GM15510 (cell line): ENCODE measurements around the gene TMCO4.

Experiments
- POLR2A ChIP-seq: IDR thresholded peaks from 3 replicates; pipeline ENCODE4 v1.6.1; 2011; ENCODE audit warnings: borderline replicate concordance; ENCODE audit not compliant: insufficient read length; ENCODE audit errors: extremely low read depth

Gene TMCO4

DNA sequence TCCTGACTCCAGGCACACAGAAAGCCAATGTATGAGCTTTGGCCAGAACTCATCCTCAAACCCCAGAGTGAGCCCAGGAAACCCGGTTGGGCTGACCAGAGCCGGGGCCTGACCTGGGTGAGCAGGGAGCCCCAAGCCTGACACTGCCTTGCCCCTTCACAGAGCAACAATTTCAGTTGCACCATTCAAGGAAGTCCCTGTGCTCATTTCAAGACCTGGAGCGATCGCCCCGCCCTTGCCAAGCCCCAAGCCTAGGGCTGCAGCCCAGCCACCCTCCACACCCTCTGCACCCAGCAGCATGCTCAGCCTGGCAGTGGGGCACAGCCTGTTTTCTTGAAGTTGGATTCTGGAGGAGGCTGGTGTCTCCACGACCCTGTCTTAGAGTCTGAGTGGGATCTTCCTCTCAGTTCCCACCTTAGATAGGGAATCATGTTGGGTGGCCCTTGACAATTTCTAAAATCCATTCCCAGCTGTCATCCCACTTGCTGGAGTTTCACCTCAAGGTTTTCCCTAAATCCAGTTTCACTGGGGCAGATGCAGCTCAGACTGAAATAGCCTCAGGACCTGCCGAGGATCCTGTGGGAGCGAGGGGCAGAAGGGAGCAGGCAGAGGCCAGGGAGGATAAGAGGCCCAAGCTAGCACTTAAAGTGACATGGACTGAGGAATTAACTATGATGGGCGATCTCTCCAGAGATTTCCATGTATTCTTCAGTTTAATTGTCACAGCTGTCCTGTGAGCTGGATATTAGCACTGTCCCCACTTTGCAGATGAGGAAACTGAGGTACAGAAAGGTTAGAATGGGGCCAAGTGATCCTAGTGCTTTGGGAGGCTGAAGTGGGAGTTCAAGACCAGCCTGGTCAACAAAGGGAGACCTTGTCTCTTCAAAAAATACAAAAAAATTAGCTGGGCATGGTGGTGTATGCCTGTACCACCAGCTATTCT lies 153.1 kb downstream of the TMCO4 start:
- no peak for TF ChIP-seq POLR2A

DNA sequence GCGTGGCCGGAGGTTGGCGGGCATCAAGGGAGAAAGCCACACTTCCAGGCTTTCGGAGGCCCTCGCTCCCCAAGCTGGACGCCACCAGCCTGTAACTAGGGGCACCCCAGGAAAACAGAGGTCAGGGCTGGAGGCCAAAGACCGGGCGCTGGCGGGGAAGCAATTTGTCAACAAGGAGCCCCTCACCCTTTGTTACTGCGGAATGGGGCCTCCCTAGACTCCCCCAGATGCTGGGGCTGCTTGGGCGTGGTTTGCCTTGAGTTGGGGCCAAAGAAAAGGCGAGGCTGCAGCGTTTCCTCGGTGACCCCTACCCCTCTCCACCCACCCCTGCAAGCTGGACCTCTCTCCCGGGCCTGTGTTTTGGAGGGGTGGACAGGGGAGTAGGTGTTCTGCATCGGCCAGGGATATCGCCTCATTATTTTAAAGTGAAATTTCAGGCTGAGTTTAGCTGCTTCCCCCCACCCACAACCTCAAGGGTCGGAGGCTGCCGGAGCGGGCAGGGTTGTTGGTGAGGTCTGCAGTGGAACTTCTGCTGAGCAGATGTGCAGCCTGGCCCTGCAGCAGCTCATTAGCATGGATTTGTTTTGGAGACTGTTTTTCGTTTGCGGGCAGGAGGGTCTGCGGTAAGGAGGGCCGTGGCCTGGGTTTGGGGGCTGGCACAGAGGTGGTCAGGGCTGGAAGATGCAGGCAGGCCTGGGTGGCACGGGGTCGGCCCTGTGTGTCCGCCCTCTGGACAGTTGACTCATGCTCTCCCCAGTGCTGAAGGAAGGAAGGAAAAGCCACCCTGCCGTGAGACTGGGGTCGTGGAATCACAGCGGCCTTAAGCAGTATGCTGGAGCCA lies 154.1 kb downstream of the TMCO4 start:
- TF ChIP-seq POLR2A = no peak

DNA sequence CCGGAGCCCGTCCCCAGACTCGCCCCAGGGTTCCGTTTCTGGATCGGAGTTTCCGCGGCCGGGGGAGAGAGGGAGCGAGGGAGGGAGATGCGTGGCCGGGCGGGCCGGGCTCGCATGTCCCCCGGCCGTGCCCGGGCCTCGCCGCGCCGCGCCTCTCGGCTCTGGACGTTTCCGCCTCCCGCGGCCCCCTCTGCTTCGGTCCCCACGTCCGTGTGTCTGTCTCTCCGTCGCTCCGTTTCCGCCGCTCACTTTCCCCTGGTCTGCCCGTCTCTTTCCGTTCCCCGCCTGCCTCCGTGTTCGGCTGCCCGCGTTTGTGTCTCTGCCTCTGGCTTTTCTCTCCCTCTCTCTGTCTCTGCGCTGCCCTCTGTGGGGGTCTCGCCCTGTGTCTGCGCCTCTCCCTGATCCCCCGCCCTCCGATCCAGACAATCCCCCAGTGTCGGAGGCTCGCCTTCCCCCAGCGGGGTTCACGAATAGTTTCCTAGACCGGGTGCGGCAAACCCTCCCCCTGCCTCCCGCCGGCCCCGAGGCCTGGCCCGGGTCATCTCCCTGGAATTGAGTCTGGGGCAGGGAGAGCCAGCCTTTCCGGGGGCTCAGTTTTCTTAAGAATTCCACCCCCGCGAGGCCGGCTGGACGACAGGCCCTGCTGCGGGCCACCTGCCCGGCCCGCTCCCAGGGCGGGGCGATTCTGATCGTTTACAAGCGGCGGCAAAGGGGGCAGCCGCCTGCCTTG lies 154.9 kb downstream of the TMCO4 start:
- TF ChIP-seq POLR2A = no peak

DNA sequence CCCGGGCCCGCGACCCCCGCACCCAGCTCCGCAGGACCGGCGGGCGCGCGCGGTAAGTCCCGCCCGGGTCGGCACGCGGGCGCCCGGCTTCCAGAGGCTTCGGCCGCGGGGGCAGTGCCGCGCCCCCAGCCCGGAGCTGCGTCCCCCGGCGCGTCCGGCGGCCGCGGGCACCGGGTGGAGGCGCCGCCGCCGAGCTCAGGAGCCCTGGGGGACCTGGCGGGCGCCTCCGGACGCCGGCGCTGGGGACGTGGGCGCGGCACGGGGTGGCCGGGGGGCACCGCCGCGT lies 155.4 kb downstream of the TMCO4 start:
- TF ChIP-seq POLR2A = no peak

DNA sequence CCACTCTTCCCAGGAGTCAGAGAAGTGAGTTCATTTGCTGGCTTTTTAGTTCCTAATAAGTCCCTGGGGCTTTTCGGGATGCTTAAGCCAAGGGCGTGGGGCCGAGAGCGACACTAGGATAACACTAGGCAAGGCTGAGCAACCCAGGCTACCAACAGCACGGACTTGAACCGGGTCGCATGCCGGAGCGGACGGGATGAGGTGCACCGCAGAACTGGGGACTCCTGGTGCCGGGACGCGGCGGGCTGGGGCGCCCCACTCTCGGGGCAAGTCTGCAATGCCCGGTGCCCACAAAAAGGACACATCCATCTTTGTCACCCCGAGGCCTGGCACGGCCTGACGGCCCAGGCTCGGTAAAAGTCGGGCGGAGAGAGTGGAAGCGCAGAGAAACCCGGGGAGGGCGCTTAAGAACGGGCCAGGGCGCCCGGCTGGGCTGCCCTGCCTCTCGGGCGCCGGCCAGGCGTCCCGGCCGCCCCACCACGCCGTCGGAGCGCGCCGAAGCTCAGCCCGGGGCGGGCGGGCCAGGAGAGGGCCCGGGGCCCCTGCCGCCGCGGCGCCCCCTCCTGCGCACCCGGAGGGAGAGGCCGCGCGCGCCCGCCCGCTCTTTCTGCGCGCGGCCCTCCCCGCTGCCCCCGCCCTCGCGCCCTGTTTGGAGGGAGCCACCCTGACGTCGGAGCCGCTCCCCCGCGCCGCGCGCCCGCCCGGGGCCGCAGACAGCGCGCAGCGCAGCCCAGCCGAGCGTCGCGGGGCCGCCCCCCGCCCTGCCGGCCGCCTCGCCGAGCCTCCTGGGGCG lies 155.9 kb downstream of the TMCO4 start, which contains the start of gene NBL1:
NBL1 (plus strand) TSS at position 710 of the 793 bp plus-strand sequence. CDS start 10,720 bp downstream, outside the sequence.
- TF ChIP-seq POLR2A = no peak

DNA sequence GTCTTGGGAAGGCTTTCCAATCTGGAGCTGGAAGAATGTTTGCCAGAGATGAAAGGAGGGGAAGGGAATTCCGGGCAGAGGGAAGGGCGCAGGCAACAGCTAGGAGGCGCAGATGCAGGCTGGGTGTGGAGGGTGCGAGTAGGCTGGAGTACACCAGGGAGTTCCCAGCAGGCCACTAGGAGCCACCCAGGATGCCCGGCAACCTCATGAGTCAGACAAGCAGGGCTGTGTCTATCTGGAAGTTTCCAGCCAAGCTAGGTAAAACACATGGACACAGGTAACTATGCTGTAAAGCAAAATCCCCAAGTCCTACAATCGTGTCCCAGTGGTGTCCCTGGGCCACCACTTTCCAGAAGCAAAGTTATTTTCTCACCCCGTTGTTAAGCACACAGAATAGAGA lies 156.6 kb downstream of the TMCO4 start:
- no peak for TF ChIP-seq POLR2A

DNA sequence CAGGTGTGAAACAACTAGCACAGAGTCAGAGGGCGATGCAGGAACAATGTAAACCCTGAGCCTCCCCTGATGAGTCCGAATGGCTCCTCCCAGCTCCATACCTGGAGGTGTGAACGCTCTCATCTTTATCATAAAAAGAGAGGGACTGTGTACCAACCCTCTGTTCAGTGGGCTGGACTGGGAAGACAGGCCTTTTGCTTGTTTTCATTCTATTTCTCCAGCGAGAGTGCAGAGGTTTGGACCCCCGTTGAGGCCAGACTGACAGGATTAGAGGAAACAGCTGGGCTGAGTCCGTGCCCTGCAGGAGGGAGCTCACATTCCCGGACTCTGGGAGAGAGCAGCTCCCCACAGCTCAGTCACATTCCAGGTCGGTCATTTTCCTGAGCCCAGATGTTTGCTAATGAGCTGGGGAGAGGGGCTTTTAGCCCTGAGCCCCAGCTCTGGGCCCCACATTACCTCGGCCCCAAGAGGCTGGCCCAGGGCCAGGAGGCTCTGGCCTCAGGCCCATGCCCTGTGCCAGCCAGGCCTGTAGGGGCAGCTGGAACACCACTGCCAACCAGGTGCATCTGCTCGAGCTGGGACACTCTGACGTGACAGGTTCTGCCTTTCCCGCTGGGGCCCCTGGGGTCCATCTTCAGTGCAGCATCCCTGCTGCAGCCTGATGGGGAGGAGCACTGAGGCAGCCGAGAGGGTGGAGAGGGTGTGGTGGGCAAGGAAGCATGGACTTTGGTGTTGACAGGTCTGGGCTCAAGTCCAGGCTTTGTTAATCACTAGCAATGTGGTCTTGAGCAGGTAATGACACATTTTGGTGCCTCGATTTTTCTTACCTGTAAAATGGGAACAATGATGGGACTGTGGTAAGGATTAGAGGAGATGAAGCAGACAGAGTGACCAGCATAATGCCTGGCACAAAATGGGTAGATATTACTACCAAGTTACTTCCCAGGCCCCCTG lies 159.1 kb downstream of the TMCO4 start:
- TF ChIP-seq POLR2A = no peak

DNA sequence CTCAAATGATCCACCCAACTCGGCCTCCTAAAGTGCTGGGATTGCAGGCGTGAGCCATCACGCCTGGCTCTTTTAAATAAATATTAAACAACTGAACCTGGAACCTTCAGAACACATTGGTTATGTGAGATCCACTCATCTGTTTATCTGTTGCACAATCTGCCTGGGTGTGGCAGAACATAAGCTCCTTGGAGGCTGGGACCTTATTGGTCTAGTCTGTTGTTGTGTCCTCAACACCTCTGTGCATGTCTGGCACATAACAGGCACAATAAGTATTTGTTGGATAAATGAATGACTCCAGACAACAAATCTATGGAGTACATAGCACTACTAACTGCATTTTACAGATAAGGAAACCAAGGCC lies 159.7 kb downstream of the TMCO4 start:
- no peak for TF ChIP-seq POLR2A

DNA sequence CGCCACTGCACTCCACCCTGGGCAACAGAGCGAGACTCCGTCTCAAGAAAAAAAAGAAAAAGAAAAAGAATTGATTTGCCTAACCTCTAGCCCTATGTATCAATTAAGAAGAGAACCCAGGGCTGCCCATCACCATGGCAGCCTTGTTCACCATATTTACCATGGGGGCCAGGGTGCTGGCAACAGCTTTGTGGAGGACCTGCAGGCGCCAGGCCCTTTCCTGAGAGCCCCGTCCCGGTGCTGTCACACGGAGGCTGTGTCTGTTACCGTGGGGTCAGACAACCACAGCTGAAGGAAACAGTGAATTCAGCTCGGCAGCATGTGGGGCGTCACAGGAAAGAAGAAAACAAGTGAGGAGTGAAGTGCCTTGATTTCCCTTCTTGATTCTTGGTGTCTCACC lies 162.1 kb downstream of the TMCO4 start:
- TF ChIP-seq POLR2A = no peak

DNA sequence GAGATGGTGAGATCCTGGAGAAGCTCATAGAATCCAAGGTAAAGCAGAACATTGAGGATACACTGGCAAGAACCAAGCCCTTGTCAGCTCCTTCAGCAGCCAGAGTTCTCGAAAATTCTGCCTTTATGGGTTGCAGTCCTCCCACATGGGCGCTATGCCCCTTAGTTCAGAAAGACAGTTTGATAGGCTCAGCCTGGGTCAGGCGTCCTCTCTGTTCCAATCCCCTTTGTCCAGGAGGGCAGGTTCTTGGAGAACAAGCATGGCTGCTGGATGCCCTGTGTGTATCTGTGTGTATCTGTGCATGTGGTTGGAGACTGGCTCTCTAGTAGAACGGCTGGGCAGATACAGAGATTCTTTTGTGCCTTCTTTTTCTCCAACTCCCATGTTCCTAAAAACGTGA lies 163.7 kb downstream of the TMCO4 start:
- no peak for TF ChIP-seq POLR2A

DNA sequence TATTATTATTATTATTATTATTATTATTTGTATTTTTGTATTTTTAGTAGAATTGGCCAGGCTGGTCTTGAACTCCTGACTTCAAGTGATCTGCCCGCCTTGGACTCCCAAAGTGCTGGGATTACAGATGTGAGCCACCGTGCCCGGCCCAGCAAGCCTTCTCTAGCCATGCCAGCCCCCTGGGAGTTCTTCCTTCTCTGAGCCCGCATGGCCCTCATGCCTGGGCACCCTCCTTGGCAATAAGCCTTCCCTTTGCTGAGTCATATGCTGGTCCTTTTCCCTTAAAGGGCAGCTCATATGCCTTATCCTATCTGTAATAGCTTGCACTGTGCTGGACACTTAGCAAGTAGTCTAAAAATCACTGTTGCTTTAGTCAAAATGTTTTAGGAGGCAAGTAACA lies 164.1 kb downstream of the TMCO4 start:
- no peak for TF ChIP-seq POLR2A

DNA sequence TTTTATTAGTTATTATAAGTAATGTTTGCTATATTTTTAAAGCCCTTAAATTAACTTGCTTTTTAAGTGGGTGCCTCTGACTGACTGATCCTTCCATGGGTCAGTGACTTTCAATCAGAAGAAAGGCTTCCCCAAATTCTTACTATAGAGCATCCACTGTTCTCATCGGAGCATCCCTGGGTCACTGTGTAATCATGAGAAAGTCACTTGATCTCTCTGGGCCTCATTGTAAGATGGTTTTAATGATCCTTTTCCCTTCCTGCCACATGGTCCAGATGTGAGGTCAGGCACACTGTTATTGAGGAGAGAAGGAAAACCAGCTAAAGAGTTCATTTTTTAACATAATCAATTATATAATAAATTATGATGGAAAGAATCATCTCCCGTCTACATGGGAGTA lies 166.6 kb downstream of the TMCO4 start:
- no peak for TF ChIP-seq POLR2A
